GDM1 (cell line): ENCODE data around the gene TLNRD1.

ENCODE experiments used
- DNase-seq: peaks from one replicate; lab custom pipeline; 2025; lab: John Stamatoyannopoulos, UW

The TLNRD1 gene

GRCh38 chr15:81029414-81030300 lies 28.9 kb downstream of the TLNRD1 start:
- DNase-seq = no peak

GRCh38 chr15:81030301-81030750 lies 29.6 kb downstream of the TLNRD1 start:
- DNase-seq = no peak

- no peak for DNase-seq
Measured at GRCh38 chr15:81031203-81031602, 30.5 kb downstream of the TLNRD1 start.

GRCh38 chr15:81032355-81032754 lies 31.6 kb downstream of the TLNRD1 start:
- DNase-seq = no peak

GRCh38 chr15:81032818-81033217 lies 32.1 kb downstream of the TLNRD1 start:
- no peak for DNase-seq

- no peak for DNase-seq
Measured at GRCh38 chr15:81033508-81033907, 32.8 kb downstream of the TLNRD1 start.

GRCh38 chr15:81037952-81038743 lies 37.4 kb downstream of the TLNRD1 start:
- no peak for DNase-seq

GRCh38 chr15:81038975-81039607 lies 38.4 kb downstream of the TLNRD1 start:
- peak; percentile 35 for DNase-seq

GRCh38 chr15:81040757-81041156 lies 40.0 kb downstream of the TLNRD1 start:
- DNase-seq = no peak

GRCh38 chr15:81043281-81043934 lies 42.7 kb downstream of the TLNRD1 start:
- no peak for DNase-seq

- DNase-seq = no peak
Measured at GRCh38 chr15:81043935-81044575, 43.3 kb downstream of the TLNRD1 start.

GRCh38 chr15:81046290-81046689 lies 45.6 kb downstream of the TLNRD1 start:
- DNase-seq = no peak

- no peak for DNase-seq
Measured at GRCh38 chr15:81047928-81048327, 47.2 kb downstream of the TLNRD1 start.

- DNase-seq = no peak
Measured at GRCh38 chr15:81049835-81050234, 49.1 kb downstream of the TLNRD1 start.

- DNase-seq = no peak
Measured at GRCh38 chr15:81050259-81050658, 49.5 kb downstream of the TLNRD1 start.

- no peak for DNase-seq
Measured at GRCh38 chr15:81050805-81051204, 50.1 kb downstream of the TLNRD1 start.

GRCh38 chr15:81052046-81052445 lies 51.3 kb downstream of the TLNRD1 start:
- no peak for DNase-seq

- DNase-seq = no peak
Measured at GRCh38 chr15:81053621-81054020, 52.9 kb downstream of the TLNRD1 start.

GRCh38 chr15:81054236-81054635 lies 53.5 kb downstream of the TLNRD1 start:
- DNase-seq = no peak
